Activated CD8-positive, alpha-beta T cell treated with anti-CD3 and anti-CD28 coated beads, Interleukin-2, amount 10 ng/mL, durations not matched to agents 7 days and 5 days (primary cell): ENCODE results near the gene HDAC4. TPM values are rescaled to one million over a fixed set of nuclear protein-coding genes. Genes with fewer than 3 reads are reported as not detected.

Experiments used
- ATAC-seq: fragments of 150-1000 bp; cut with Tn5 transposase; one replicate; pipeline ENCODE4 v1.10.0; 2021; ENCODE audit warnings: moderate library complexity
- CTCF ChIA-PET: fragments of 350-600 bp; sonication (Branson Sonifier 250); formaldehyde crosslinking; loops from one replicate; lab custom pipeline; 2021; ENCODE audit warnings: antibody characterized with exemption; lab: Charles Lee
- POLR2A ChIA-PET: fragments of 350-600 bp; sonication (Branson Sonifier 250); formaldehyde crosslinking; loops from one replicate; lab custom pipeline; 2021; ENCODE audit warnings: antibody characterized with exemption; lab: Charles Lee
- DNase-seq: peaks from one replicate; pipeline ENCODE4 v3.0.0-alpha.2; 2020
- H3K27ac Mint-ChIP-seq: one replicate; pipeline ENCODE4 v1.8.0; 2021; ENCODE audit warnings: mild to moderate bottlenecking, mixed read lengths
- H3K27me3 Mint-ChIP-seq: one replicate; pipeline ENCODE4 v1.8.0; 2021; ENCODE audit warnings: low read depth, mixed read lengths
- H3K36me3 Mint-ChIP-seq: one replicate; pipeline ENCODE4 v1.8.0; 2021; ENCODE audit warnings: low read depth, mixed read lengths
- H3K4me1 Mint-ChIP-seq: one replicate; pipeline ENCODE4 v1.8.0; 2021; ENCODE audit warnings: low read depth, mixed read lengths
- H3K4me3 Mint-ChIP-seq: one replicate; pipeline ENCODE4 v1.8.0; 2021; ENCODE audit warnings: mild to moderate bottlenecking, mixed read lengths
- H3K9me3 Mint-ChIP-seq: one replicate; pipeline ENCODE4 v1.8.0; 2022; ENCODE audit warnings: mixed read lengths; ENCODE audit not compliant: insufficient read depth
- total RNA-seq, 2 experiments: library from RNA; stranded (reverse); gene quantifications; one replicate each; pipeline ENCODE4 v1.2.3, GENCODE V29; 2021

HDAC4 gene
- total RNA-seq, 2 experiments from 2014 or later = 50.7 to 58.8 TPM

GRCh38 chr2:239370403-239370802, 30.4 kb downstream of the HDAC4 start:
- POLR2A ChIA-PET = interaction anchor here (1.5 to 1.7 kb wide), 2 partner anchors 43 to 73 kb away, joined by 4 read pairs; no protein-coding TSS in a partner anchor
- H3K4me1 Mint-ChIP-seq = no peaks in the 10 kb centered on the region
- DNase-seq = no peak

DNA sequence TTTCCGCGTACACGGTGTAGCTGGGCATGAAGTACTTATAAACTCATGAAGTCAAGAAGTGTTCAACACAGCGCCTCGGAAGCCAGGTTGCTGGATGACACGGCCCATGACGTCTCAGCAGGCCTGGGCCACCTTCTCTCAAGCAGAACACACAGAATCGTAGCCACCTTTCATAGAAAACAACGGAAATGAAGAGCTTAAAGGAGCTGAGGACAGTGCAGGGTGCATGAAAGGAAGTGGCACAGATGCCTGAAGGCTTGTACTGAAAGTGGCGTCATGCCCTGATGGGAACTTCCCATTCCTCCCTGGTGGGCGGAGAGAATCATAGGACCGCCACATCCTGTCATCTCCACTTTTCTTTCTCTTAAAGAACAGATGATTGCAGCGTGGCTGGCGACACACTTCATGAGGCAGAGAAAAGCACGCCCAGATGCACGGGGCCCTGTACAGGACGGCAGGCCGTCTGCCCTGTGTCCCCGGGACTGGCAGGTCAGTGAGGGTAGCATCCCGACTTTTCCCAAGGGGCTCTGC, 31.1 kb downstream of the HDAC4 start:
- H3K4me1 Mint-ChIP-seq = no peaks in the 10 kb centered on the region
- ATAC-seq (peak; percentile 94), DNase-seq (peak; percentile 78)
- H3K36me3 Mint-ChIP-seq = peaks cover 4% of the 10 kb centered on the region
- ChIA-PET POLR2A (interaction anchor here (0.5 to 1.7 kb wide), 7 partner anchors 29 to 1239 kb away, joined by 3 to 6 read pairs (median 4); partner anchors contain the start of gene HDAC4), CTCF (interaction anchor here (0.7 to 2.0 kb wide), 10 partner anchors 12 to 102 kb away, joined by 3 to 6 read pairs (median 3); no protein-coding TSS in a partner anchor)
- no peak overlapping the region for H3K27ac Mint-ChIP-seq
- H3K4me3 Mint-ChIP-seq = peak overlapping the region; percentile 62
- H3K27me3 Mint-ChIP-seq = no peaks in the 10 kb centered on the region
- H3K9me3 Mint-ChIP-seq = no peaks in the 10 kb centered on the region

More at GRCh38 chr2:239370403-239370802, 30.4 kb downstream of the HDAC4 start:
- no peak for ATAC-seq
- Mint-ChIP-seq H3K27ac (no peak overlapping the region), H3K4me3 (peak overlapping the region; percentile 62), H3K27me3 (no peaks in the 10 kb centered on the region), H3K9me3 (no peaks in the 10 kb centered on the region), H3K36me3 (peaks cover 4% of the 10 kb centered on the region)
- CTCF ChIA-PET = interaction anchor here (1.1 to 2.0 kb wide), 5 partner anchors 39 to 102 kb away, joined by 3 to 6 read pairs (median 3); no protein-coding TSS in a partner anchor

DNA sequence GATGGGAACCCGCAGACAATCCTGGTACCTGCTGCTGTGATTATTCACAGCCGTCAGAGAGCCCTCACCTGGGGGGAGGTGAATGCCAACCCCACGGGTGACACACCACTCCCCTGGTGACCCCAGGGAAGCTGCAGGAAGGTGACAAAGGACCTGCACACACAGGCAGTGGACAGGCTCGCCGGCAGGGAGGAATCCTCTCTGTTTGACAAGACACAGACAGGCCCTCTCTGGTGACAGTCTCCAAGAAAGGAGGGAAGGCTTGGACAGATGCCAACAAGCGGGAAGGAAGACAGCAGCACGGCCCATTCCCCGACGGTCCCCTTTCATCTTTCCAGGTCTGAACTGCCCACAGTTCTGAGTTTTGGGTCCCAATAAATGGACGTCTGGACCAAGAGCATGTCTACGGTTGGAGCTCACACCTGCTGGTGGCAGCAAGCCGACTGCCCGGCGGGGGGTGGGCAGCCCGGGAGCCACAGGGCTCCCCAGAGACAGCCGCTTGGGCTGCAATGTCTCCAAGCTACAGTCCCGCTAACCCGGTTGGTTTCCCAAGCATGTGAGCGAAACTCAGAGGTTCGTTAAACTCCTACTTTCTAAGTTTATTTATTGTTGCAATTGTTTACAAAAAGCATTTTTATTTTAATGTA, 31.8 kb downstream of the HDAC4 start:
- no peaks in the 10 kb centered on the region for H3K27me3 Mint-ChIP-seq
- no peak overlapping the region for H3K4me3 Mint-ChIP-seq
- DNase-seq (no peak), ATAC-seq (no peak)
- no peaks in the 10 kb centered on the region for H3K9me3 Mint-ChIP-seq
- H3K36me3 Mint-ChIP-seq = peaks cover 8% of the 10 kb centered on the region
- CTCF ChIA-PET = interaction anchor here (0.7 to 2.0 kb wide), 7 partner anchors 12 to 98 kb away, joined by 3 to 6 read pairs (median 3); no protein-coding TSS in a partner anchor
- peaks cover 3% of the 10 kb centered on the region for H3K4me1 Mint-ChIP-seq
- H3K27ac Mint-ChIP-seq = no peak overlapping the region
- POLR2A ChIA-PET = interaction anchor here (0.6 to 1.7 kb wide), 7 partner anchors 30 to 1240 kb away, joined by 3 to 6 read pairs (median 4); partner anchors contain the start of gene HDAC4

DNA sequence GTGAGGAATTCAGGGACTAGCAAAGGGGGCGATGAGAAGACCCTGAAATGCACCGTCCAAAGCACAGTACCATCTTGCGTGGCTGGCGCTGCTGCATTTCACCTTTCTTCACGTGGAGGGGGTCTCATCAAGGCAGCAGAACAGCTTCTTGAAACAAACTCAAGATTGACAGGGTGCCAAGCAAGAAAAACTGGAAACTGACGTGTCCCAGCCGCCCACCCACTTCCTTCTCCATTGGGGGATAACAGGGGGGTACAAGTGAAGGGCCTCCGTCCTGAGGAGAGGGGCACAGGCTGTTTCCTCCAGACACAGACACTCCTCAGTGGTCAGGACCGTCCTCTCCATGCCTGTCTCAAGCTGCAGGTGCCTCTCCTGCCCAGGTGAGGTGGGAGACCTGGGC, 32.5 kb downstream of the HDAC4 start:
- peak overlapping the region; percentile 18 for H3K27ac Mint-ChIP-seq
- POLR2A ChIA-PET = interaction anchor here (0.7 kb wide), 1 partner anchor 69 kb away, joined by 3 read pairs; no protein-coding TSS in a partner anchor
- H3K9me3 Mint-ChIP-seq = no peaks in the 10 kb centered on the region
- H3K4me3 Mint-ChIP-seq = no peak overlapping the region
- CTCF ChIA-PET = no interaction called here
- DNase-seq (no peak), ATAC-seq (no peak)
- H3K4me1 Mint-ChIP-seq = peaks cover 10% of the 10 kb centered on the region
- peaks cover 12% of the 10 kb centered on the region for H3K36me3 Mint-ChIP-seq
- no peaks in the 10 kb centered on the region for H3K27me3 Mint-ChIP-seq

GRCh38 chr2:239366740-239367139, 34.1 kb downstream of the HDAC4 start:
- no peak for DNase-seq
- H3K27me3 Mint-ChIP-seq = no peaks in the 10 kb centered on the region
- H3K9me3 Mint-ChIP-seq = no peaks in the 10 kb centered on the region
- H3K4me3 Mint-ChIP-seq = no peak overlapping the region
- no peak overlapping the region for H3K27ac Mint-ChIP-seq
- CTCF ChIA-PET = no interaction called here
- peaks cover 12% of the 10 kb centered on the region for H3K36me3 Mint-ChIP-seq
- peaks cover 10% of the 10 kb centered on the region for H3K4me1 Mint-ChIP-seq
- ATAC-seq = no peak
- POLR2A ChIA-PET = no interaction called here

DNA sequence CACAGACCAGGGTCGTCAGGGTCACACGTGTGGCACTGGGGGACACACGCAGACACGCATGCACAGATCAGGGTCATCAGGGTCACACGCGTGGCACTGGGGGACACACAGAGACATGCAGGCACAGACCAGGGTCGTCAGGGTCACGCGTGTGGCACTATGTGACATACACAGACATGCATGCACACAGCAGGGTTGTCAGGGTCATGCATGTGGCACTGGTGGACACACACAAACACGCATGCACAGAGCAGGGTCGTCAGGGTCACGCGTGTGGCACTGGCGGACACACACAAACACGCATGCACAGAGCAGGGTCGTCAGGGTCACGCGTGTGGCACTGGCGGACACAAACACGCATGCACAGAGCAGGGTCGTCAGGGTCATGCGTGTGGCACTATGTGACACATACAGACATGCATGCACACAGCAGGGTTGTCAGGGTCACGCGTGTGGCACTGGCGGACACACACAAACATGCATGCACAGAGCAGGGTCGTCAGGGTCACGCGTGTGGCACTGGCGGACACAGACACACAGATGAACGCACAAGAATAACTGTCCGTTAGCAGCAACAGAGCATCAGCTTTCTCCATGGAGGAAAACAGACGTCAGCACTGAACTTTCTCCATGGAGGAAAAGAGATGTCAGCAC, 34.9 kb downstream of the HDAC4 start:
- ChIA-PET POLR2A (no interaction called here), CTCF (no interaction called here)
- Mint-ChIP-seq H3K27me3 (no peaks in the 10 kb centered on the region), H3K9me3 (no peaks in the 10 kb centered on the region), H3K27ac (no peak overlapping the region), H3K4me3 (no peak overlapping the region), H3K36me3 (peaks cover 12% of the 10 kb centered on the region), H3K4me1 (peaks cover 10% of the 10 kb centered on the region)
- no peak for DNase-seq
- no peak for ATAC-seq

GRCh38 chr2:239365071-239365781, 35.6 kb downstream of the HDAC4 start:
- no peak for ATAC-seq
- POLR2A ChIA-PET = no interaction called here
- CTCF ChIA-PET = interaction anchor here (1.0 kb wide), 1 partner anchor 10 kb away, joined by 3 read pairs; no protein-coding TSS in a partner anchor
- Mint-ChIP-seq H3K27ac (no peak overlapping the region), H3K4me1 (peaks cover 10% of the 10 kb centered on the region), H3K4me3 (no peak overlapping the region), H3K36me3 (peaks cover 12% of the 10 kb centered on the region), H3K27me3 (no peaks in the 10 kb centered on the region), H3K9me3 (no peaks in the 10 kb centered on the region)
- no peak for DNase-seq

GRCh38 chr2:239363946-239364637, 36.7 kb downstream of the HDAC4 start:
- H3K4me3 Mint-ChIP-seq = no peak overlapping the region
- no peaks in the 10 kb centered on the region for H3K27me3 Mint-ChIP-seq
- peaks cover 10% of the 10 kb centered on the region for H3K4me1 Mint-ChIP-seq
- no peak overlapping the region for H3K27ac Mint-ChIP-seq
- ChIA-PET CTCF (interaction anchor here (1.0 kb wide), 1 partner anchor 9 kb away, joined by 3 read pairs; no protein-coding TSS in a partner anchor), POLR2A (interaction anchor here (0.6 kb wide), 1 partner anchor 86 kb away, joined by 3 read pairs; no protein-coding TSS in a partner anchor)
- ATAC-seq = peak; percentile 36
- peaks cover 10% of the 10 kb centered on the region for H3K36me3 Mint-ChIP-seq
- DNase-seq = peak; percentile 29
- no peaks in the 10 kb centered on the region for H3K9me3 Mint-ChIP-seq

DNA sequence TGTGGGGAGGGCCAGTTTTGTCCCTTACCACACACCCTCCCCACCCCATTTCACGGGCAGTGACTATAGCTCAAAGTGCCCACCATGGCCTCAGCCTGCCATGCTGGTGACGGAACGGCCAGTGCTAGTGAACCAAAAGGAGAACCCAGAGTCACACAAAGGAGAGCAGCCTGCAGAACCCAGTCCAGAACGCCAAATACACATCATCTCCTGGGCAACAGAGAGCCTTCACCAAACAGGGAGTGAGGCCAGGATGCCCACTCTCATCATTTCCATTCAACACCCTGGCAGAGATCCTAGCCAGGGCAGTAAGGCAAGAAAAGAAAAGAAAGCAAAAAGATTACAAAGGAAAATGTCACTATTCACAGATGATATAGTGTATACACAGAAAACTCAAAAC, 38.3 kb downstream of the HDAC4 start:
- no peaks in the 10 kb centered on the region for H3K27me3 Mint-ChIP-seq
- ATAC-seq (no peak), DNase-seq (no peak)
- H3K36me3 Mint-ChIP-seq = peaks cover 14% of the 10 kb centered on the region
- ChIA-PET CTCF (interaction anchor here (1.5 kb wide), 1 partner anchor 19 kb away, joined by 4 read pairs; no protein-coding TSS in a partner anchor), POLR2A (interaction anchor here (0.6 kb wide), 1 partner anchor 93 kb away, joined by 3 read pairs; no protein-coding TSS in a partner anchor)
- peaks cover 10% of the 10 kb centered on the region for H3K4me1 Mint-ChIP-seq
- no peak overlapping the region for H3K4me3 Mint-ChIP-seq
- H3K27ac Mint-ChIP-seq = no peak overlapping the region
- no peaks in the 10 kb centered on the region for H3K9me3 Mint-ChIP-seq

GRCh38 chr2:239361311-239361642, 39.5 kb downstream of the HDAC4 start:
- Mint-ChIP-seq H3K27ac (no peak overlapping the region), H3K4me1 (peaks cover 10% of the 10 kb centered on the region), H3K9me3 (peaks cover 6% of the 10 kb centered on the region), H3K36me3 (peaks cover 16% of the 10 kb centered on the region), H3K4me3 (no peak overlapping the region), H3K27me3 (no peaks in the 10 kb centered on the region)
- POLR2A ChIA-PET = no interaction called here
- CTCF ChIA-PET = interaction anchor here (1.5 kb wide), 1 partner anchor 20 kb away, joined by 4 read pairs; no protein-coding TSS in a partner anchor
- DNase-seq (no peak), ATAC-seq (no peak)
